ENCODE results near the gene PXDN.

Gene PXDN

DNA sequence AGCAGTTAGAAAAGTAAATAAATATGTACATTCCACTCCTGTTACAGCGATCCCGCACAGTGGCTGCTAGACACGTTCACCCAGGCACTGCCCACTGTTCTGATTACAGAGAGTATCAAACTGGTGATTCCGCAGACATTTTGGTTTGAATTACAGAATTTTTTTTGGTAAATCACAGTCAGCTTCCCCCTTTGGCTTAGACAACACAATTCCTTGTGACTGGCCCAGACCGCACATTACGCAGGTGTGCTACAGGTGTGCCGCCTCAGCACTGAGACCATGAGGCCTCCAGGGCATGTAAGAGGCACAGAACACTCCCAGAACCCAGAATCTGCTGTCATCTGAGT, 112.3 kb downstream of the PXDN start:
- H3K36me3 ChIP-seq = peaks cover 69 to 81% (median 77%) of the 10 kb centered on the region in 11 experiments
- no peak overlapping the region for H3K4me3 ChIP-seq
- TF ChIP-seq Cebpa-rat (IDR thresholded peaks at IDR 0.05) = no peak
- peaks cover 6 to 22% (median 11%) of the 10 kb centered on the region in 11 experiments; a peak in 17 of 22 replicates for H3K9me3 ChIP-seq (replicated peaks in 1 of 11)
- peaks cover 0 to 17% (median 0%) of the 10 kb centered on the region in 11 experiments; a peak in 2 of 22 replicates for H3K27me3 ChIP-seq
- H3K27ac ChIP-seq = no peak overlapping the region
- H4K20me1 ChIP-seq = peaks cover 0 to 39% (median 20%) of the 10 kb centered on the region in 11 experiments; a peak in 18 of 22 replicates
- H3K4me2 ChIP-seq = no peak overlapping the region
- H3K9ac ChIP-seq = no peak overlapping the region
- H3K4me1 ChIP-seq = peaks cover 11 to 26% (median 24%) of the 10 kb centered on the region in 10 experiments

DNA sequence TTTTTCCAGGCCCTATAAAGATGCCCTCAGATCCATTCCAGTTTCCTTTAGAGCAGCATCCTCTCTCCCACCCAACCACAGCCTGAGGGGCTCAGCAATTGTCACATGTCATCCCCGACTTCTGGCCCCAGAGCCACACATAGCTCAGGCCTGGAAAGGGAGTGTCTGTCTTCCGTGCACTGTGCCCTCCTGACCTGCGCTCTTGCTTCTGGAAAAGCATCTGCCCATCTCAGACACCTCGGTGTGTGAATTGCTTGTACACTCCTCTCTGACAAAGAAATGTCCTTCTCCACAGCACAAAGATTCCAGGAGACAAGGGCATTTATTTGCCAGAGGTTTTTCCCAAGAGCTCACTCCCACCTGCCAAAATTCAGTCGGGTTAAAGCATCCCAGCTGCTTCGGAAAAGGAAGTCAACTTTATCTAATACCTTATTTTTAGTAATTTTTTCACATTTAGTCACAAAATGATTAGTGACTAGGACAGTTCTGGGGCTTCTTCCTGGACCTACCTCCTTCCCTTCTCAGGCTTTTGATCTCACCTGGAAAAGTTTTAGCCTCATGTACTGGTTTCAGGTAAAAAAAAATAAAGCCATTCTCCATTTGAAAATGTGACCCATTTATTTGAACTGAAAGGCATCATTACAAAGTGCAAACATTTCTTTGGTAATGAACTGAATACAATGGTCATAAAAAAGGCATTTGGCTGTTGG, 112.9 kb downstream of the PXDN start:
- peaks cover 0 to 33% (median 20%) of the 10 kb centered on the region in 11 experiments; a peak in 18 of 22 replicates for H4K20me1 ChIP-seq
- no peak for TF ChIP-seq Cebpa-rat (IDR thresholded peaks at IDR 0.05)
- no peak overlapping the region for H3K4me2 ChIP-seq
- no peak overlapping the region for H3K4me3 ChIP-seq
- H3K4me1 ChIP-seq = peaks cover 11 to 31% (median 30%) of the 10 kb centered on the region in 10 experiments
- H3K27ac ChIP-seq = no peak overlapping the region
- no peak overlapping the region for H3K9ac ChIP-seq
- H3K27me3 ChIP-seq = peaks cover 0 to 17% (median 0%) of the 10 kb centered on the region in 11 experiments; a peak in 2 of 22 replicates
- H3K36me3 ChIP-seq = peaks cover 64 to 76% (median 71%) of the 10 kb centered on the region in 11 experiments
- H3K9me3 ChIP-seq (replicated peaks in 1 of 11) = peaks cover 6 to 22% (median 11%) of the 10 kb centered on the region in 11 experiments; a peak in 17 of 22 replicates

DNA sequence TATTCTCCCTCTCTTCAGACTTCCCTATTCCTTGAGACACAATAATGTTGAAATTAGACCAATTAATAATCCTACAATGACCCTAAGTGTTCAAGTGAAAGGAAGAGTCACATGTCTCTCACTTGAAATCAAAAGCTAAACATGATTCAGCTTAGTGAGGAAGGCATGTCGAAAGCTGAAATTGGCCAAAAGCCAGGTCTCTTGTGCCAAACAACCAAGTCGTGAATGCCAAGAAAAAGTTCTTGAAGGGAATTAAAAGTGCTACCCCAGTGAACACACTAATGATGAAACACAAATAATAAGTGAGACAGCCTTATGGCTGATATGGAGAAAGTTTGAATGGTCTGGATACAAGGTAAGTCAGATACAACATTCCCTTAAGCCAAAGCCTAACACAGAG, 115.4 kb downstream of the PXDN start:
- peak overlapping the region; percentile 8 to 75 (median 62); a peak in 15 of 22 replicates for H3K4me2 ChIP-seq
- no peak overlapping the region for H3K27ac ChIP-seq
- H3K4me3 ChIP-seq = no peak overlapping the region
- H4K20me1 ChIP-seq = peaks cover 0 to 14% (median 1%) of the 10 kb centered on the region in 11 experiments; a peak in 7 of 22 replicates
- peaks cover 38 to 50% (median 46%) of the 10 kb centered on the region in 11 experiments for H3K36me3 ChIP-seq
- peaks cover 17 to 49% (median 45%) of the 10 kb centered on the region in 10 experiments for H3K4me1 ChIP-seq
- H3K27me3 ChIP-seq = peaks cover 0 to 32% (median 0%) of the 10 kb centered on the region in 11 experiments; a peak in 6 of 22 replicates
- H3K9ac ChIP-seq = no peak overlapping the region
- no peak for TF ChIP-seq Cebpa-rat (IDR thresholded peaks at IDR 0.05)
- H3K9me3 ChIP-seq (replicated peaks in 1 of 11) = peaks cover 6 to 22% (median 11%) of the 10 kb centered on the region in 11 experiments; a peak in 17 of 22 replicates

DNA sequence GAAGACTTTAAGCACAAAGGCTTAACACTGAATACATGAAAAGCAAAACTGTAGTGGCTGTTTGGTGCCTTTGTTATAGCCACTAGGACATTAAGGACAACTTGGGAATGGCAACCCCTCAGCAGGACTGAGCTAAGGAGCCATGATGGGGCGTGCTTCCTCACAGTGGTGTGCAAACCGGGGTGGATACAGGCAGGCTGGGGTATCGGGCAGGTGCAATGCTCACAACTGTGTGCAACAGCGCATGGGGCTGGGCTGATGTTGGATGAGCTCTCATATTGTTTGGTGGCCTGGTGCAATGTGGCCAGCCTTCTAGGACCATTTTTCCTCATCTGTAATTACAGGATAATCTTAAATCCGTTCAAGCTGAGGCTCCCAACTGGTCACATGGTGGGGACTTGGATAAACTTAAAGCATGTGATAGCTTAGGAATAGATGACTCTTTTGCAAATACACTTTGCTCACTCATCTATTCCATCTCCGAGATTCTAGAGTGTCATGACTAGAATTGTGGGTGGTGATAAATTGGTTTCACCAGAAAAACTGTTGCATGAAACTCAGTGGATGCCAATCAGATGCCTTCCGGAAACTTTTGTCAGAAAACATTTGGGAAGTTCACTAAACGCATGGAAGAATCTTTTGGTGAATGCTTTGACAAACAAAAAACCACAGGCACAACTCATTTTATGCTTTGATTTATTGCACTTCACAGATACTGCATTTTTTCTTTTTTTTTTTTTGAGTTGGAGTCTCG, 116.5 kb downstream of the PXDN start:
- peaks cover 0 to 5% (median 0%) of the 10 kb centered on the region in 11 experiments; a peak in 5 of 22 replicates for H4K20me1 ChIP-seq
- peaks cover 6 to 22% (median 11%) of the 10 kb centered on the region in 11 experiments; a peak in 17 of 22 replicates for H3K9me3 ChIP-seq (replicated peaks in 1 of 11)
- TF ChIP-seq Cebpa-rat (IDR thresholded peaks at IDR 0.05) = no peak
- no peak overlapping the region for H3K9ac ChIP-seq
- peak overlapping the region in 1 of 10 experiments; percentile 21; a peak in 1 of 20 replicates for H3K4me3 ChIP-seq
- H3K27ac ChIP-seq = no peak overlapping the region
- peak overlapping the region; percentile 60 to 75 (median 65) for H3K4me2 ChIP-seq
- H3K36me3 ChIP-seq = peaks cover 27 to 39% (median 35%) of the 10 kb centered on the region in 11 experiments
- peaks cover 0 to 32% (median 0%) of the 10 kb centered on the region in 11 experiments; a peak in 7 of 22 replicates for H3K27me3 ChIP-seq
- peaks cover 17 to 52% (median 46%) of the 10 kb centered on the region in 10 experiments for H3K4me1 ChIP-seq

DNA sequence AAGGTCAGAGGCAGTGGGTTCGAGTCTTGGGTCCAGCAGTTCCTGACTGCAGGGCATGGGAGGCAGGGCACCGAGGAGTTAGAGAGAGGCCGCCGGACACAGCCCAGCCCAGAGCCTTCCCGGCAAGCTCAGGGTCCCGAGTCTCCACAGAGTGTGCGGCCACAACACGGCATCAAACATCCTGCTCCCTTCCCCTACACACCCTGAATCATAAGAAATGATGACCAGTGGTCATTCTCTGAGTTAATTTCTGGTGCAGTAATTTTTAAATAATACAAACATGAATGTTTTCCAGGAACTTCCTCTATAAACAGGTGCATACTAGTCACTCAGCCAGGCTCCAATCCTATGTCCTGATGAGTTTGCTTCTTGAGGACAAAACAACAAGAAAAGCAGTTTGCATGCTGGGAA, 118.0 kb downstream of the PXDN start:
- TF ChIP-seq Cebpa-rat (IDR thresholded peaks at IDR 0.05) = no peak
- Histone ChIP-seq H4K20me1 (peaks cover 0 to 5% (median 0%) of the 10 kb centered on the region in 11 experiments; a peak in 2 of 22 replicates), H3K27ac (no peak overlapping the region), H3K27me3 (peaks cover 0 to 32% (median 0%) of the 10 kb centered on the region in 11 experiments; a peak in 7 of 22 replicates), H3K4me3 (no peak overlapping the region), H3K36me3 (peaks cover 12 to 24% (median 20%) of the 10 kb centered on the region in 11 experiments), H3K4me2 (peak overlapping the region in 9 of 11 experiments; percentile 37 to 75 (median 62); a peak in 16 of 22 replicates), H3K4me1 (peaks cover 17 to 67% (median 51%) of the 10 kb centered on the region in 10 experiments), H3K9ac (no peak overlapping the region), H3K9me3 (replicated peaks in 1 of 11) (peaks cover 6 to 19% (median 11%) of the 10 kb centered on the region in 11 experiments; a peak in 17 of 22 replicates)

- no peak for TF ChIP-seq Cebpa-rat (IDR thresholded peaks at IDR 0.05)
- Histone ChIP-seq H3K4me3 (no peak overlapping the region), H3K4me2 (peak overlapping the region in 9 of 11 experiments; percentile 37 to 75 (median 62); a peak in 18 of 22 replicates), H3K27ac (no peak overlapping the region), H3K9me3 (replicated peaks in 1 of 11) (peaks cover 7 to 23% (median 14%) of the 10 kb centered on the region in 11 experiments; a peak in 19 of 22 replicates), H3K27me3 (peaks cover 0 to 32% (median 0%) of the 10 kb centered on the region in 11 experiments; a peak in 7 of 22 replicates), H4K20me1 (peaks cover 0 to 5% (median 0%) of the 10 kb centered on the region in 11 experiments; a peak in 2 of 22 replicates), H3K4me1 (peaks cover 17 to 76% (median 57%) of the 10 kb centered on the region in 10 experiments), H3K9ac (peak overlapping the region in 2 of 11 experiments; percentile 6 to 19; a peak in 1 of 22 replicates), H3K36me3 (peaks cover 7 to 16% (median 12%) of the 10 kb centered on the region in 11 experiments; a peak in 19 of 22 replicates)
Measured at GRCh38 chr2:1625281-1626001, 118.9 kb downstream of the PXDN start.

GRCh38 chr2:1623906-1624445, 120.3 kb downstream of the PXDN start:
- no peak overlapping the region for H3K27ac ChIP-seq

More at GRCh38 chr2:1623906-1624445, 120.3 kb downstream of the PXDN start:
- H3K4me3 ChIP-seq = no peak overlapping the region
- no peak for TF ChIP-seq Cebpa-rat (IDR thresholded peaks at IDR 0.05)
- H3K27me3 ChIP-seq = peaks cover 0 to 45% (median 0%) of the 10 kb centered on the region in 11 experiments; a peak in 7 of 22 replicates
- H4K20me1 ChIP-seq = peaks cover 0 to 5% (median 0%) of the 10 kb centered on the region in 11 experiments; a peak in 1 of 22 replicates
- H3K4me2 ChIP-seq = no peak overlapping the region
- H3K36me3 ChIP-seq = peaks cover 0 to 1% (median 0%) of the 10 kb centered on the region in 11 experiments; a peak in 1 of 22 replicates
- peaks cover 17 to 85% (median 54%) of the 10 kb centered on the region in 10 experiments for H3K4me1 ChIP-seq
- H3K9ac ChIP-seq = no peak overlapping the region
- peaks cover 0 to 14% (median 10%) of the 10 kb centered on the region in 11 experiments; a peak in 12 of 22 replicates for H3K9me3 ChIP-seq (replicated peaks in 1 of 11)

Data from BLaER1 treated with 17β-estradiol and CSF1 and Interleukin-3, amounts not matched to agents 10 nM and 100 nM (cell line).